IPS-18c (cell line): ENCODE data around the gene L1CAM.

Experiments used
- H3K4me3 ChIP-seq: 2 replicates; pipeline ENCODE4 v1.7.0; 2013; ENCODE audit warnings: low read depth, mild to moderate bottlenecking, low read length, moderate library complexity; ENCODE audit not compliant: insufficient read depth
- H3K9me3 ChIP-seq: one replicate; pipeline ENCODE4 v1.6.1; 2013; ENCODE audit warnings: mild to moderate bottlenecking, low read length, moderate library complexity; ENCODE audit not compliant: control insufficient read depth, insufficient read depth

Gene L1CAM

GRCh38 chrX:153885968-153886903, at the start of gene L1CAM:
L1CAM (minus strand) TSS chrX:153886173; CDS start chrX:153875836, 10,337 bp downstream.
- Histone ChIP-seq H3K9me3 (peaks cover 13% of the 10 kb centered on the region), H3K4me3 (peak within 1 kb of the TSS; percentile 52)

GRCh38 chrX:153935326-153935851, 49.4 kb upstream of the L1CAM start:
- H3K9me3 ChIP-seq = peaks cover 9% of the 10 kb centered on the region
- H3K4me3 ChIP-seq = peak overlapping the region; percentile 4; the same call in 1 of the 2 replicates

- Histone ChIP-seq H3K4me3 (peak within 1 kb of the TSS; percentile 63), H3K9me3 (peaks cover 9% of the 10 kb centered on the region)
Measured at GRCh38 chrX:153934762-153935325, 48.9 kb upstream of the L1CAM start, which contains the start of gene NAA10. NAA10 (minus strand) TSS chrX:153935037; CDS start chrX:153934904, 133 bp downstream.

GRCh38 chrX:153934148-153934761, 48.3 kb upstream of the L1CAM start:
- H3K4me3 ChIP-seq = peak overlapping the region; percentile 63
- peaks cover 9% of the 10 kb centered on the region for H3K9me3 ChIP-seq

GRCh38 chrX:153933748-153934147, 47.8 kb upstream of the L1CAM start:
- Histone ChIP-seq H3K9me3 (peaks cover 9% of the 10 kb centered on the region), H3K4me3 (peak overlapping the region; percentile 63)

- Histone ChIP-seq H3K4me3 (no peak overlapping the region; the same call in 1 of the 2 replicates), H3K9me3 (peaks cover 6% of the 10 kb centered on the region)
Measured at GRCh38 chrX:153932220-153932915, 46.4 kb upstream of the L1CAM start.

- Histone ChIP-seq H3K4me3 (no peak overlapping the region; the same call in 1 of the 2 replicates), H3K9me3 (peaks cover 6% of the 10 kb centered on the region)
Measured at GRCh38 chrX:153931748-153932147, 45.8 kb upstream of the L1CAM start.

- no peak overlapping the region for H3K4me3 ChIP-seq
- peaks cover 6% of the 10 kb centered on the region for H3K9me3 ChIP-seq
Measured at GRCh38 chrX:153931151-153931550, 45.2 kb upstream of the L1CAM start.

GRCh38 chrX:153930011-153930910, 44.3 kb upstream of the L1CAM start:
- peaks cover 6% of the 10 kb centered on the region for H3K9me3 ChIP-seq
- no peak overlapping the region for H3K4me3 ChIP-seq

GRCh38 chrX:153929576-153929975, 43.6 kb upstream of the L1CAM start:
- H3K9me3 ChIP-seq = peaks cover 6% of the 10 kb centered on the region
- H3K4me3 ChIP-seq = no peak overlapping the region

- H3K4me3 ChIP-seq = no peak overlapping the region
- peaks cover 6% of the 10 kb centered on the region for H3K9me3 ChIP-seq
Measured at GRCh38 chrX:153928846-153929245, 42.9 kb upstream of the L1CAM start.

GRCh38 chrX:153927922-153928760, 42.2 kb upstream of the L1CAM start:
- Histone ChIP-seq H3K4me3 (peak overlapping the region; percentile 51), H3K9me3 (peaks cover 8% of the 10 kb centered on the region)

- peak overlapping the region; percentile 51 for H3K4me3 ChIP-seq
Measured at GRCh38 chrX:153927672-153927921, 41.6 kb upstream of the L1CAM start.

GRCh38 chrX:153926858-153927671, 41.1 kb upstream of the L1CAM start:
- Histone ChIP-seq H3K9me3 (peaks cover 6% of the 10 kb centered on the region), H3K4me3 (peak overlapping the region; percentile 51)

More at GRCh38 chrX:153927672-153927921, 41.6 kb upstream of the L1CAM start:
- peaks cover 6% of the 10 kb centered on the region for H3K9me3 ChIP-seq

- H3K9me3 ChIP-seq = peaks cover 7% of the 10 kb centered on the region
- H3K4me3 ChIP-seq = peak overlapping the region; percentile 51
Measured at GRCh38 chrX:153926552-153926857, 40.5 kb upstream of the L1CAM start.
